RPMI7951 (cell line): Measurements from ENCODE around the gene ENTPD1. TPM values are rescaled to one million over a fixed set of nuclear protein-coding genes. Genes with fewer than 3 reads are reported as not detected.
"Not testable (repeated sequence)": the region's sequence is repeated elsewhere in the genome, so short reads cannot be mapped to it uniquely, and the experiment has no call there.

Source experiments
- DNase-seq: peaks from one replicate; pipeline ENCODE4 v3.0.0-alpha.2; 2012; ENCODE audit warnings: low read depth
- total RNA-seq: library from RNA; depleted of rRNA; stranded (reverse); fragments of >200 nt; shearing (Covaris generic); gene quantifications from 2 replicates; pipeline ENCODE4 v1.2.3, GENCODE V29; 2014

Gene ENTPD1
- total RNA-seq, 1 experiment from 2014 or later = not detected

DNA sequence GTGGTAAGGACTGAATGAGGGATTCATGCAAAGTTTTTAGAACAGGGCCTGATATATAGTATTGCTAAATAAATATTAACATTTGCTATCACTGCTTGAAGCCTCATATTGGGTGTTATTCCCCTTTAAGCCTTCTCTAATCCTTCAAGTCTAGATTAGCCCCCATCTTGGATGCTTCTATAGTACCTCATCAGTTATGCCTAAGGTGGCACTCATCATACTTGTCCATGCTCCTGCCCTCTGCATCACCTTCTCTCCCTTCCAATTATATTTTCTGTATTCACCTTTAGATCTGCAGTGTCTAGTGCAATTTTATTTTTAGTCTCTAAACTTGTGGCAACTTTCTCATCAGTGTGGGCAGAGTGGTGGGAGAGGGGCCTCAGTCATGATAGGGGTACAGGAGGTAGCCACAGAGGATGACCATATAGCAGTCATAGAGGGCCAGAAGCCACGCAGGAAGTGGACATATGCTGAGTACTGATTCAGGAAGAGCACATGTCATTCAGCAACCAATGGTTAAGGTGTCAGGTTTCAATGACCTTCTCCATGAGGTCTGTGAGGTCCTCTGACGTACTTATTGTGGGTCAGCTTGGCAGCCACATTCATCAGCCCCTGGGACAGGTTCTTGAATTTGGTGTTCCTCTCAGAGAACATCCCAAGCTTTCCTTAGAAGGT, 2.5 kb downstream of the ENTPD1 start:
- no peak for DNase-seq

DNA sequence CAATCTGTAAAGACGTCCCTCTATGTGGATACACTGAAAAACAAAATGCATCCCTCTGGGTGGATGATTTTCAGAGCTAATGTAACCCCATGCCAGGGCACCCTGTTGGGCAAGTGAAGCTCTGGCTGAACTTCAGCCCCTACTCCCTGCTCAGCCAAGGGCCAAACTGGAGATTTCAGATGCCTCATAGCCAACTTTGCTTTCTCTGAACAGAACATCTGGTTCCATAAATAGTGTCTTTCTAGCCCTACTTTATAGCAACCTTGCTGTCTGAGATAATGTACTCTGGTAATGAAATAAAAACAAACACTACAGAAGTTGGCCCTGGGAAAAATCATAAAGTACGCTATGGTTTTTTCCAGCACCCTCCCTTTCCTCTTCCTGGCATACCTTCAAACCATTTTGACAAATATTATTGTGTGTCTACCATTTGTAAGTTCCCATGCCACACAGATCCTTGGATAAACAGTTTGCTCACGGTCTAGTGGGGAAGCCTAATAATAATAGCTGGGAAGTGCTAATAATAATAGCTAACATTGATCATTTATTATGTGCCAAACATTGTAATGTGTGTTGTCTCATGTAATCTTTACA, 3.4 kb downstream of the ENTPD1 start:
- DNase-seq = no peak

DNA sequence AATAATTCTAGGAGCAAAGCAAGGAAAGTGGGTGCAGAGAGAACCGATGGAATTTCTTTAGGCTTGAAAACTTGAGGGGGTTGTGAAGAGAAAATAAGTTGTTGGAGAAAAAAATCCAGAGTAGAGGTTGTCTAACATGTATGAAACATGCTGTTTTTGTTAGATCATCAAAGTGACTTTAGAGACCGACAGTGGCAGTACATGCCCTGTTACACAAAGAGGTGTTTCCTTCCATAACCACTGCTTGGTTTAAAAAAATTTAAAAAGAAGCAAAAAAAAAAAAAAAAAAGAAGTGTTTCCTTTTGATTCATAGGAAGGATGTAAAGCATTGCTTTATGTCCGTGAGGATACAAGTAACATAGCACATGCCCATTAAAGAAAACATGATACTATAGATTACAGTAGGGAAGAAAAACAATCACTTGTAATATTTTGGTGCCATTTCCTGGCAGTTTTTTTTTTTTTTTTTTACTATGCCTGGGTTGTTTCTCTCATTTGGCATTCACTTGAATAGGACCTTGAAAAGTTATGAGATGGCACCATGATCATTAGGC, 6.1 kb downstream of the ENTPD1 start:
- no peak for DNase-seq

DNA sequence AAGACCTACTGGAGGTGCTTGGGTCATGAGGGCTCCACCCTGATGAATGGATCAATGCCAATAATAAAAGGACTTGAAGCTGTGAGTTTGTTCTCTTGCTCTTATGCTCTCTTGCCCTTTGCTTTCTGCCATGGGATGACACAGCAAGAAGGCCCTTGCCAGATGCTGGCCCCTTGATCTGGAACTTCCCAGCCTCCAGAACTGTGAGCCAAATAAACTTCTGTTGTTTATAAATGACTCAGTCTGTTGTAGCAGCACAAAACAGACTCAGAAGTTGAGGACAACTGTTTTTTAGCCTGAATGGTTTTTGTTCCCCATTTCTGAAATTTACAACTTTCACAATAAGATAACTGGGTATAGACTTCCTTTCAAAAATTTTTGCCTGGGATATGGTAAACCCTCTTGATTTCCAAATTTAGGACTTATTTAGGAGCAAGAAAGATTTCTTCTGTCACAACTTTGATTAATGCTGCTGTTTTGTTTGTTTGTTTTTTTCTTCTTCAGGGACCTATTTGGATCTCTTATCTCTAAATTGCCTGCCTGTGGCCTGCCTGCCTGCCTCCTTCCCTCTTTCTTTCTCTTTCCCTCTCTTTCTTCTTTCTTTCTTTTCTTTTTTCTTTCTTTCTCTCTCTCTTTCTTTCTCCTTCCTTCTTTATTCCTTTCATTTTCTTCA, 12.1 kb downstream of the ENTPD1 start:
- peak; percentile 9 for DNase-seq

DNA sequence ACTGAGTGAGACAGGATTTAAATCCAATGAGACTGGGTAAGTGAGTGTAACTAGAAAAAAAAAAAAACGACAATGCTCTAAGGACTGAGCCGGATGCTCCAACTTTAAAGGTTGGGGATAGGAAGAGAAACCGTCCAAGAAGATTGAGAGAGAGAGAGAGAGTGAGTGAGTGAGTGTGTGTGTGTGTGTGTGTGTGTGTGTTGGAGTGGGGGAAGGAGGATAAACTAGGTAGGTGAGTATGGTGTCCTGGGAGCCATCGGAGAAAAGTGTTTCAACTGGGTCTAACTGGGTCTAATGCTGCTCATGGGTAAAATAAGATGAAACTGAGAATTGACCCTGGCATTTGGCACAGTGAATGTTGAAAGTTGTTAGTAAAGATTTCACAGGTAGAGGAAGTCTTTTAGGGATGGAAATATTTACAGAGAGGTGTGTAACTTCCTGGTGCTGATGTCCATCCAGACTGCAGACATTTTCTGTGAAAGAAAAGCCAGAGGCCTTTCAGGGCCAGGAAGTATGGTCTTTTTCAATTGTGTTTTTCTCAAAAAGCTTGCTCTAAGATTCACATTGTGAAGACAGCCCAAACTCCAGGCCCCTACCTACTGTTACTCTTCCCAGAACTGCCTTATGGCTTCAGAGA, 14.2 kb downstream of the ENTPD1 start:
- DNase-seq = no peak

DNA sequence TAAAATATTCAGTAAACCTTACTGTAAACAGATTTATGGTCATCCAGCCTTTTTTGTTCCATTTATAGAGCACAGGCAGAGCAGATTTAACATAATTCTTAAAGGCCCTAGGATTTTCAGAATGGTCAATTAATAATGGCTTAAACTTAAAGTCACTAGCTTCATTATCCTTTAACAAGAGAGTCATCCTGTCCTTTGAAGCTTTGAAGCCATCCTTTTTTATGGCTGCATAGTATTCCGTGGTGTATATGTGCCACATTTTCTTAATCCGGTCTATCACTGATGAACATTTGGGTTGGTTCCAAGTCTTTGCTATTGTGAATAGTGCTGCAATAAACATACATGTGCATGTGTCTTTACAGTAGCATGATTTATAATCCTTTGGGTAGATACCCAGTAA, 17.5 kb downstream of the ENTPD1 start:
- not testable (repeated sequence) for DNase-seq

DNA sequence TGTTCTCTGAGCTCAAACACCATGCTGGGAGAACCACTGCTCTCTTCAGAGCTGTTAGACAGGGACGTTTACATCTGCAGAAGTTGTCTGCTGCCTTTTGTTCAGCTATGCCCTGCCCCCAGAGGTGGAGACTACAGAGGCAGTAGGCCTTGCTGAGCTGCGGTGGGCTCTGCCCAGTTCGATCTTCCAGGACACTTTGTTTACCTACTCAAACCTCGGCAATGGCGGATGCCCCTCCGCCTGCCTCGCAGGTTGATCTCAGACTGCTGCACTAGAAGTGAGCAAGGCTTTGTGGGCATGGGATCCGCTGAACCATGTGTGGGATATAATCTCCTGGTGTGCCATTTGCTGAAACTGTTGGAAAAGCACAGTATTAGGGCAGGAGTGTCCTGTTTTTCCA, 21.7 kb downstream of the ENTPD1 start:
- not testable (repeated sequence) for DNase-seq

DNA sequence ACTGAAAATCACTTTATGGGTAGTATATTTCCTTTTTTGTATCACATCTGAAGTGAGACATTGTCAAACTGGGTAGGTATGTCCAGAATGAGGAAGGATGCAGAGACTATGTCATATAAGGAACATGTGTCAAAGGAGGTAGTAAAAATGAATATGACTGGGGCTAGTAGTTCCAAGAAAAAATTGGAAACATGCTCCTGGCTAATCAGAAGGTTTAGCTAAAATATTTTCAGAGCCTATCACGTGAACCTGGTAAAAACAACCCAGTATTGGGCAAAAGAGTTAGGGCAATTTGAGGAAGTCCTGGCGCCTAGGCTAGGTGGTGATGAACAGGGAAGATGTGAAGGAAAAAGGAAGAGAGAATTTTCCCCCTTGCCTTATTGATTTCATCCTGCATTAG, 26.4 kb downstream of the ENTPD1 start:
- no peak for DNase-seq

DNA sequence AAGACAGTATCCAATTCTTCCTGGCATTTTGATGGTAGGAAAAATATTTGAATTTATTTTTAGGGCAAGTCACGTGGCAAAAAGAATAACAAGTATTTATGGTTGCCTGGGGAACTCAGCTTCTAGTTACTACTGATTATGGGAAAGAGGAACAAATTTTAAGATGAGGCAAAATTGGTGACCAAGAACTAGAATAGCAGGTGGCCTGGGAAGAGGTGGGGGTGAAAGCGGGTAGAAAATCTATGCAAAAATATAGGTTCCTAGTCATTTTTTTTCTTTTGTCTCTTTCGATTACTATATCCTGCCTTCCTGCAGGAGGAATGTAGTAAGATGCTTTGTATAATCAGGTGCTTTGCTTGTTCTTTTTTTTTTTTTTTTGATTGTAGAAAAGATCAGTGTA, 27.8 kb downstream of the ENTPD1 start:
- DNase-seq = no peak

DNA sequence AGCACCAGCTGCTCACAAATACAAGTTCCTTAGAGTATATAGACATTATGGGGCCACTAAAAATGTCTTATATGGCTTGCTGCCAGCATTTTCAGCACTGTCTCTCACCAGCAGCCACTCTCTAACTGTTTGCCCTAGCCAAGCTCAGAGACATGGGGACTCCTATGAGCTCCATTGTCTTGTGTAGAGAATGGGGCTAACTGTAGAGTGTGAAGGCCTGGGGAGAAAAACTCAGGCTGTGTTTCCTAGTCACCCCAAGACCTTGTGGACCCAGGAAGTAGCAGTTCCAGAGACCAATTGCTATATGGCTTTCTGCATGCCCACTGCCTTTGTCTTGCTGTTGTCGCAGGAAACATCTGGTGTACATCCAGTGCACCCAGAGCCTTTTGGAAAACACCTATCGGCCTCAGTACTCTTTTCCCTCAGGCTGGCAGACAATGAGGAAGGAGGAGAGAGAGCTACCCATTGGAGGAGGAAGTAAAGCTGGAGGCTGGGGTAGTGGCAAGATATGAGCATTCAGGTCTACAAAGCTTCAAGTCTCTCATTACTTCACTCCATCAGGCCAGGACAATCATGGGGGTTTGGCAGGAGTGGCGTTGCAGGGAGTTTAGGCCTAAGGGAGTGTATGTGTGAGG, 28.4 kb downstream of the ENTPD1 start:
- DNase-seq = no peak

DNA sequence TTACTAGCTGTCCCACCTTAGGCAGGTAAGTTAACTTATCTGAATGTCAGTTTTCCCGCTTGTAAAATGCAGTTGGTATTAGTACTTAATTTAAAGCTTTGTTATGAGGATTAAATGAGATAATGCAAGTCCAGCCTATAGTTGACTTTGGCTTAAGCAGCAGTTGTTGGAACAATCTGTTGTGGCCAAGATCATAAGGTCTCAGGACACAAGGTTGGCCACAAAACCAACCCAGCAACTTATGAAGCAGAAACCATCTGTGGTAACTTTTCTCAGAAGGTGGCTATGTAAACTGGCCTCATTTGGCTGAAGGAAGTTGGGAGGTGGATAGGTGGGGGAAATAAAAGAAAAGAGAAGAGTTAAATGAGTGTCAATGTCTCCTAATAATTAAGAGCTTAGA, 29.4 kb downstream of the ENTPD1 start:
- no peak for DNase-seq

DNA sequence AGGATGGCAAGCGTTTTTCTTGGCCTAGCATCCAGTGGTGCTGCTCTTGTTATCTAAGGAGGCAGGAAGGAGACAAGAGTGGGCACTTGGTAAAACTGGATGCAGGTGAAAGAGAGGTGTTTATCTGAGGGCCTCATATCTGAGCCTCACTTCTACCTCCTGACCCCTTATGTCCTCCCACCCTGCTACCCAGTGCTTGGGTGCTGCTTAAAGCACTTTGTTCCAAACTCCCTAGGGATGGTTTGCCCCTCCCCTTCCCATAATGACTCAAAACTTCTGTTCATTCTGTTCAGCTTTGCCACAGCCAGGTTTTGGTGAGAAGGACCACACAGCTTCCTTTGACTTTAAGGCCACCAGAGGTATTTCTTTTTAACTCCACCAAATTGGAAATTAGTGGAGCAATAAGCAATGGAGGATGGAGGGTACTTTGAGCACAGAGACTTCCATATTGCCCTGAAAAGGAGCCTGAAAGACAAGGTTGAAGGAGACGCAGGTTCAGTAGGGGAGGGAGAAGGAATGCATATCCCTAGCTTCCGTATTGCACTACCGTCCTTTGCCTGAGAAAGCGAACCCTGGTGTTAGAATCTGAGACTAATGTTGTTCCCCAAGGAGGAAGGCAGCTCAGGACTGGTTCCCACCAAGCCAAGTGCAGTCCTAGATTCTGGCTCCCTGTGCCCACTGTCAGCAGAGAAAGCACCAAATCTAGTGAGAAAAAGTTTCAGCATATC, 30.1 kb downstream of the ENTPD1 start:
- DNase-seq = no peak

DNA sequence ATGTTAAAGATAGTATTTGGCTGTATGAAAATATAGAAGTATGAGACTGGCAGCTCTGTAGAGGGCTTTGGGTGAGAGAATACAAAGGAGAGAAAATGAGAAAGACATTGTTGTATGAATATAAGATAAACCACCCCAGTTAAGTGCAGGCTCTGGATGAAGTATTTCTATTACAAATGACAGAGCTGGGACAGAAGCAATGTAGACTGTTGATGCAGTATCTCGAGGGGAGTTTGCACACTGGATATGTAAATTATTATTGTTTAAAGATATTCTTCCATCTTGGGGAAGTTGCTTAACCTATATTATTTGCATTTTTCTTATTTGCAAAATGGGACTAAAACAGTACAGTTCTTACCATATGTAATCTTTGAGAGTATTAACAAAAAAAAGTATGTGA, 31.5 kb downstream of the ENTPD1 start:
- no peak for DNase-seq

DNA sequence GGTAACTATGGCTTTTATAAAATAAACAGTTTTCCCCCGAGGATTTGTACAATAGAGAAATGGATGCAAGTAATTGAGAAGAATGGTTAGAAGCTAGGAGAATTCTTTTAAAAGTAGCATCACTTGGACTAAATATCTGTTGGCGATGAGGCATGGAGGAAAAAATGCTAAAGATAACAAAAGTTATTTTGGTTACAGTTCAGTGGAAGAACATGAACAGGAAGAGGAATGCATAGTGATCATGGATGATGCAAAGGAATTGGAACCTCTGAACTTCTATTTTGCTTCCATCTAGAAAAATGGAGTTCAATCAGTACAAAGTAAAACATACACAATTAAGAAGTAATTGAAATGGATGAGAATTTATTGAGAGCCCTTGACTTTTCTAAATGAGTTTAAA, 32.9 kb downstream of the ENTPD1 start:
- DNase-seq = no peak

DNA sequence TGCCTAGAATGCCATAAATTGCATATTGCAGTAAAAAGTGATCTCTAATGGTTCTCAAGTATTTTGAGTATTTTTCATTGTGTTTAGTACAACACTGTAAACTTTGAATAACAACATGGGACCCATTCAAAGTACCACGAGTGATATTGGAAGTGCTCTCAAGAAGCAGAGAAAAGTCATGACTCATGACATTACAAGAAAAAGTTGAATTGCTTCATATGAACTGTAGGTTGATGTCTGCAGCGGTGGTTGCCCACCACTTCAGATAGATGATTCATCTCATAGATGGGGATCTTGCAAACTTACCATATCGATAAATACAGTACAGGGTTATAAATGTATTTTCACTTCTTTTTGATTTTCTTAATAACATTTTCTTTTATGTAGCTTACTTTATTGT, 33.9 kb downstream of the ENTPD1 start:
- no peak for DNase-seq

DNA sequence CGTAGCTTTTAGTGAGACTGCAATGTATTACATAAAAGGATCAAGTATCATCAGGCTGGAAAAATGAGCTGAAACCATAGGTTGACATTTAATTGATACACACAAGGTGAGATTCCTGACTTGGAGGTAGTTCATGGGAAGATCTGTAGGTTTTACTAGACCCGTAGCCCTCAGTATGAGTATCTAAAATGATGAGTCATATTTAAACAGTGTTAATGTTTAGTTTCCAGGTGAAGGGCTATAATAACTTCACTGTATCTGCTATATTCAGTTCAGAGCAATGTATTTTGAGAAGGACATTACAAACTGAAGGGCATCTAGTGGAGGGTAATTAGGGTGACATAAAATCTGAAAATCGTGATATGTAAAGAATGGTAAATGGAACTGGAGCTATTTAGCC, 35.0 kb downstream of the ENTPD1 start:
- no peak for DNase-seq

DNA sequence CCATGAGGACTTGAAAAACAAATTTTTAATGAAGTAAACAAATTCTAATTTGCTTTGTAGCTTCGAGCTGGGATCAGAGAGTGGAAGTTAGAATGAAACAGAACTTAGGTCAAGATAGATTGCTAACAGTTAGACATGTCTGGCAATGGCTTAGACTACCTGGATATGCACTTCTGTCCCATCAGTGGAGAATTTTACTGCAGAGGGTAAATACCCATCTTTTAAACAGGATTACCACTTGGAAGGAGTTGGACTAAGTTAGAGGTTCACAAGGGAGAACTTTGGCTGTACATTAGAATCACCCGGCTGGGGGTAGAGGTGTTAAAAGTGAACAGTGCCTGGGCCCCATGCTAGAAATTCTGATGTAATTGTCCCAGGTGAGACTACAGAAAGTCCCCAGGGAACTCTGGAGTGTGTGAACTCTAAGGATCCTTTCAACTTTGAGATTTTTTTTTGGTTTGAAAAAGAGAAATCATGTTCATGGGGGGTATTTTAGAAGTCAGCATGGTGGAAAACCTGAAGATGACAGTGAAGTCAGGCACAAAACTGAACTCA, 35.5 kb downstream of the ENTPD1 start:
- no peak for DNase-seq

DNA sequence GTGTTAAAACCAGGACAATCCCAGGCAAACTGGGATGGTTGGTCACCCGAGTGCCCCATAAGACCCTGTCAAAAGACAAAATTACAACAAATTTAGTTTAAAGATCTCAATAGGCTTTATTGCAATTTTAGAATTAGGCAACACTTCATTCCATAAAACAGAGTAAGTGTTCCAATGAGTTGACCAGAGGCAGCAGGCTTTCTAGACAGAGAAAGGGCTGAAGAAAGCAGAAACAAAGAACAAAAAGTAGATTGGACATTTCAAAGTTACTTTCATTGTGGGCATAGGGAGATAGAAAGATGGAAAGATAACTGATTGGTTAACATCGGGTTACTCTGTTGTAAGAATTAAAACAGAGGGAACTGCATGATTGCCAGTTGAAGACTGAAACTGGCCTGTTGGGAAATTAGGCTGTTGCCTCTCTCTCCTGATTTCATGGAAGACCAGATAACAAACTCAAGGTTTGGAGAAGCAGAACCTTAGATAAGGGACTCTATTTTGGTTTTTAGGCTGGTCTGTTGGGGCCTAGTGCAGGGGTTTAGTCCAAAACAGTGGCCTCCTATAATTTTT, 36.3 kb downstream of the ENTPD1 start:
- DNase-seq = no peak

DNA sequence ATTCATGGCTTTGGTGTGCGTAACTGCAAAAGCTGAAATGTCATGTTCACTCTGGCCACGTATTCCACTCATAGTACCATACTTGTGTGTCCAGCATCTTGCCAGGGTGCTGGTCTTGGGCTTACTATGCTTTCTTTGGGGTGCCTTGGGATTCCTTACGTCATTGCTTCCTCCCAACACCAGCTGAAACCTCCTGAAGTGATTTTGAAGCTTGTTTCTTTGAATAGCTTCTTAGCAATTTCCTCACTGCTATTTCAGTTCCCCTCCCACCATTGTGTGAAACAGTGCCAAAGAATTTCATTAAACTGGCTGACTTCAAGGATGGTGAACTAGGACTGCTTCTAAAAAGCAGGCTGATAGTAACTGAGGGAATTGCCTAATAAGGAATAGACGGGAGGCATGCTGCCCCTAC, 36.9 kb downstream of the ENTPD1 start:
- no peak for DNase-seq

DNA sequence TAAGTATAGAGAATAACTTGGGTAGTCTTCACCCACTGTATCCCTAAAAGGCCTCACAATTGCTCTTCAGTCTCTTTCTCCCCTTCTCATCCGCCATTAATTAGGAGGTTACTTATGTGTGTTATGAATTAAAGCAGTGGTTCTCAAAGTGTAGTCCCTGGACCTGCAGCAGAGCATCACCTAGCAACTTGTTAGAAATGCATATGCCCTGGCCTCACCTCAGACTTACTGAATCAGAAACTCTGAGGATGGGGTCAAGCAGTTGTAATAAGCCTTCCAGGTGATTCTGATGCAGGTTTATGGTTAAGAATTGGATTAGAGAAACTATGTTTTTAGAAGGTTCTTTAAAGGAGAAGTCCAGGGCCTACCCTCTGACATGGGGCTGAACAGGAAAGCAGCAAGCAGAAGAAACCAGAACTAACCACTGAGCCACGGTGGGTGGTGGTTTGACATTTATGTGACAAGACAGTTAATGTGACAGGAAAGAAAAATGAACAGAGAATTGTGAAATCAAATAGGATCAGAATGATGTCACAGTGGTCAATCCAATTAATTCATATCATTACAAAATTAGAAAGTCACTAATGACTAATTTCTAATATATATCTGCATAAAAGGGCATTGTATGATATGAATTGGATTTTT, 37.6 kb downstream of the ENTPD1 start:
- DNase-seq = no peak
